GM19238 (cell line): ENCODE data around the gene CLIP1.
"Not testable (repeated sequence)": the region's sequence is repeated elsewhere in the genome, so short reads cannot be mapped to it uniquely, and the experiment has no call there.

Experiments
- DNase-seq: peaks from one replicate; pipeline ENCODE4 v3.0.0; 2011; ENCODE audit warnings: low spot score; ENCODE audit not compliant: insufficient read length

Gene CLIP1

GRCh38 chr12:122397981-122398380 lies 24.5 kb downstream of the CLIP1 start:
- DNase-seq: not testable (repeated sequence)

GRCh38 chr12:122395319-122395718 lies 27.1 kb downstream of the CLIP1 start:
- no peak for DNase-seq

GRCh38 chr12:122394626-122395194 lies 27.8 kb downstream of the CLIP1 start:
- no peak for DNase-seq

GRCh38 chr12:122393817-122394216 lies 28.7 kb downstream of the CLIP1 start:
- DNase-seq: no peak

DNA sequence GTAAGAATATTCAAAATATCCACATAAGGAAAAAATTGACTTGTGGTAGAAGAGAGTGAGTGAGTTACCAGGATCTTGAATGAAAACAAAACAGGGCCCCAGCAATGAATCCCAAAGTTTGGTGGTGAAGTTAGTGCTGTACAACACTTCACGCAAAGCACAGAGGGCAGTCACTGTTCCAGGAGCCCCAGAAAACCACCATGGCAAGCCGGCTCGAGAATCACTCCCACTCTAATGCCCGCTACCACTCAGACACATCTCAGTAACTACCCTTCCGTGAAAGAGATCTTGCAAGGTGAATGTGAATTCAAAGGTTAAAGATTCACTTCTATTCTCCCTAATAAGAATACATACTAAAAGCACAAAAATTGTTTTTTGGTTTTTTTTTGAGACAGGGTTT lies 30.1 kb downstream of the CLIP1 start:
- no peak for DNase-seq

DNA sequence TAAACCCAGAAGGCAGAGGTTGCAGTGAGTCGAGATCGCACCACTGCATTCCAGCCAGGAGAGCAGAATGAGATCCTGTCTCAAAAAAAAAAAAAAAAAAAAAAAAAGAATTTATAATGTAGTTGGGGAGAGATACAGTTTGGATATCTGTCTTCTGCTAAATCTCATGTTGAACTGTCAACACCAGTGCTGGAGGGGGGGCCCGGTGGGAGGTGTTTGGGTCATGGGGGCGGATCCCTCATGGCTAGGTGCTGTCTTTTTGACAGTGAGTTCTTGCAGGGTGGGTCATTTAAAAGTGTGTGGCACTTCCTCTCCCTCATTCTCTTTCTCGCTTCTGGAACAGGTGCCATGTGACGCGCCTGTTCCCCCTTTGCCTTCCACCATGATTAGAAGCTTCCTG lies 32.8 kb downstream of the CLIP1 start:
- no peak for DNase-seq

DNA sequence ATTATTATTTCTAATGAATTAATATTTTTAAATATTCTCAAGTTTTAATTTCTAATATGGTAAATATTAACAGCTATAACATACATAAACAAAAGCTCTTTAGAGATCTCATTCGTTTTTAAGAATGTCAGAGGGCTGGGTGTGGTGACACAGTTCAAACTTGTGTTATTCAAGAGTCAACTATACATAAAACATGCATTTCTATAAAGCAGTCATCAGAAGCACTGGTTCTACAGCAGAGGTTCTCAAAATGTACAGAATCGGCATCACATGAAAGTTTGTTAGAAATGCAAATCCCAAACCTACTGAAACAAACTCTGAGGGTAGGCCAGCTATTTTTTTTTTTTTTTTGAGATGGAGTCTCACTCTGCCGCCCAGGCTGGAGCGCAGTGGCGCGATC lies 34.6 kb downstream of the CLIP1 start:
- DNase-seq: no peak

- DNase-seq: no peak
Measured at GRCh38 chr12:122385171-122386016, 37.1 kb downstream of the CLIP1 start.

- no peak for DNase-seq
Measured at GRCh38 chr12:122382919-122383350, 39.5 kb downstream of the CLIP1 start.

DNA sequence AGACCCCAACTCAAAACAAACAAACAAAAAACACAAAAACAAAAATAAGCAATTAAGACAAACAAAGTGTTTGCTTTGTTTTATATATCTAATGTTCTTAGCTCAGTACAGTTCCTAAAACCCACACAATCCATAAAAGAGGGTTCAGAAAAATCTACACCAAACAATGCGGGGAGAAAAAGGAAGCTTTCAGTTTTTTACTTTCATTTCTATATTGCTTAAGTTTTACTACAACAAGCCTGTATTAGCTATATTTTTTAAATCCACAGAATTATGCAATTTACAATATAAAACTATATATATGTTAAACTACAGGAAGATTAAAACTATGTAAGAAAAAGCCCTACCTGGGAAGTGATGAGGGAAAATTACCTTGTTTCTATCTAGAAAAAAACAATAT lies 41.4 kb downstream of the CLIP1 start:
- no peak for DNase-seq

DNA sequence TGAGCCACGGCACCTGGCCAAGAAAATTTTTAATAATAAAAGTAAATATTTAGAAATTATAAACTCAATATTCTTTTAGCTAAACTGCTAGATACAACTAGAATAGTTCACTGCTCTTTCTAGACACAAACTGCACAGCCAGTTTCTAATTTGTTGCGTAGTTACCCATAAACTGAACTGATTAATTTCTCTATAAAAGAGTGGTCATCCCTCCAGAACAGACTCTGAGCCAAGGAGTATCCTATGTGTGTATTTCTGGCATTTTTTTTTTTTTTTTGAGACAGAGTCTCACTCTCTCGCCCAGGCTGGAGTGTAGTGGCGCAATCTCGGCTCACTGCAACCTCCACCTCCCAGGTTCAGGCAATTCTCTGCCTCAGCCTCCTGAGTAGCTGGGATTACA lies 45.7 kb downstream of the CLIP1 start:
- DNase-seq: not testable (repeated sequence)

DNA sequence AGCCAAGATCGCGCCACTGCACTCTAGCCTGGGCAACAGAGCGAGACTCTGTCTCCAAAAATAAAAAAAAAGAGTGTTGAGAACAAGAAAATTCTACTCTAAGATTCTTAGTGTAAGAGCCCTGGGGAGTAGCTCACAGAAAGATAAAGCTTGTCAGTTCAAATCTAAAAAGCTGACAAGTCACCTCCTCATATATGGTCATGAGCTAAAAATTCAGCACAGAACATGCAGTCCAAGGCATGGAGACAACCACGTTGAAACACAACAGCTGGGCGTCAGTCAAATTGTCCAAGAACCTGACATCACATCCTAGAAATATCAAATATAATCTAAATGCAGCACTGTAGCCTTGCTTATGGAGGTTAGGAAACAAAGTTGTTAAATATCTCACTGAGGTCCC lies 47.8 kb downstream of the CLIP1 start:
- DNase-seq: no peak

- no peak for DNase-seq
Measured at GRCh38 chr12:122371475-122372045, 50.9 kb downstream of the CLIP1 start.

- DNase-seq: no peak
Measured at GRCh38 chr12:122368361-122369073, 54.0 kb downstream of the CLIP1 start.

DNA sequence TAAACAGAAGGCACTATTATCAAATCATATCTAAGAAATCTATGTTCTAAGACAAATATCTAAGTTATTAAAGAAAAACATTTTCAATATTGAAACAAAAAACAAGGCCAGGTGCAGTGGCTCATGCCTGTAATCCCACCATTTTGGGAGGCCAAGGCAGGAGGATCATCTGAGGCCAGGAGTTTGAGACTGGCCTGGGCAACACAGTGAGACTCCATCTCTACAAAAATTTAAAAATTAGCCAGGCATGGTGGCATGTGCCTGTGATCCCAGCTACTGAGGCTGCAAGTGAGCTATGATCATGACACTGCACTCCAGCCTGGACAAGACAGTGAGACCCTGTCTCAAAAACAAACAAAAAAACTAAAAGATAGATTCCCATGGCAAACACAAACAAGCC lies 54.8 kb downstream of the CLIP1 start:
- not testable (repeated sequence) for DNase-seq

- DNase-seq: no peak
Measured at GRCh38 chr12:122366685-122367475, 55.6 kb downstream of the CLIP1 start.

- not testable (repeated sequence) for DNase-seq
Measured at GRCh38 chr12:122365226-122365625, 57.2 kb downstream of the CLIP1 start.

- DNase-seq: no peak
Measured at GRCh38 chr12:122363782-122364181, 58.7 kb downstream of the CLIP1 start.

GRCh38 chr12:122362755-122363154 lies 59.7 kb downstream of the CLIP1 start:
- no peak for DNase-seq

DNA sequence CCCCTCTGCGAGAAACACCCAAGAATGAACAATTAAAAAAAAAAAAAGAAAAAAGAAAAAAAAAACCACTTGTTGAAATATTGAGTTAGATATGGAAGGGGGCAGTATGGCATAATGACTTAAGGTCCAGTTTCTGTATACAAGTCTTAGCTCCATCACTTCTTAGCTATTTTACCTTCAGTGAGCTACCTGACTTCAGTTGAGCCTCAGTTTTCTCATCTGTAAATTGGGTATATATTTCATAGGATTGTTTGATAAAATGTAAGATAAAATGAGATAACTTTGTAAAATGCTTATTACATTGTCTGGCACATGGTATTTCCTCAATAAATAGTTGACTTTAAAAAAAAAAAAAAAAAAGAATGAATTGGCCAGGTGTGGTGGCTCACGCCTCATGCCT lies 64.1 kb downstream of the CLIP1 start:
- DNase-seq: not testable (repeated sequence)

DNA sequence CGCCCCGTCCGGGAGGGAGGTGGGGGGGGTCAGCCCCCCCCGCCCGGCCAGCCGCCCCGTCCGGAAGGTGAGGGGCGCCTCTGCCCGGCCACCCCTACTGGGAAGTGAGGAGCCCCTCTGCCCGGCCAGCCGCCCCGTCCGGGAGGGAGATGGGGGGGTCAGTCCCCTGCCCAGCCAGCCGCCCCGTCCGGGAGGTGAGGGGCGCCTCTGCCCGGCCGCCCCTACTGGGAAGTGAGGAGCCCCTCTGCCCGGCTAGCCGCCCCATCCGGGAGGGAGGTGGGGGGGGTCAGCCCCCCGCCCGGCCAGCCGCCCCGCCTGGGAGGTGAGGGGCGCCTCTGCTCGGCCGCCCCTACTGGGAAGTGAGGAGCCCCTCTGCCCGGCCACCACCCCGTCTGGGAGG lies 64.9 kb downstream of the CLIP1 start:
- not testable (repeated sequence) for DNase-seq
